Measurements from ENCODE around the gene SLC17A7. TPM values are rescaled to one million over a fixed set of nuclear protein-coding genes. Genes with fewer than 3 reads are reported as not detected.

The SLC17A7 gene
- total and polyA plus RNA-seq, 2 of the 13 experiments (the other 11 are each of a cell fraction or from before 2014, with no cell fraction given), result 0.32 TPM; not detected in 1

- TF ChIP-seq PLRG1 (conservative IDR thresholded peaks at IDR 0.05) (no peak), PITX1 (CRISPR knock-in tag; IDR thresholded peaks at IDR 0.05) (no peak), ATF2 (CRISPR knock-in tag; IDR thresholded peaks at IDR 0.05) (no peak; the same call in 1 of the 2 replicates)
These were observed 46.9 kb upstream of the SLC17A7 start (continued) for GRCh38 chr19:49488046-49488862.

- ATAC-seq (peak; percentile 83), DNase-seq (ENCODE audit: low spot score) (peak; percentile 98), FAIRE-seq (peak; percentile 84)
- Histone ChIP-seq H3K4me3 (replicated peaks in 1 of 3; ENCODE audit: insufficient read depth in 1 of 3, low read depth in 2 of 3, low read length in 3 of 3) (peak within 1 kb of the TSS; percentile 93 to 98 (median 97)), H3K4me1 (ENCODE audit: insufficient read depth, low read length) (peaks cover 29% of the 10 kb centered on the region), H3K36me3 (replicated peaks in 1 of 2; ENCODE audit: control insufficient read depth in 1 of 2, insufficient read depth in 2 of 2, low read length in 2 of 2) (peaks cover 19 to 35% of the 10 kb centered on the region in 2 experiments), H4K20me1 (ENCODE audit: insufficient read depth, low read length) (peaks cover 43% of the 10 kb centered on the region), H3K4me2 (ENCODE audit: low read depth, low read length) (peak within 1 kb of the TSS; percentile 90), H3K27ac (ENCODE audit: extremely low read length, insufficient read depth, low read length) (peak within 1 kb of the TSS; percentile 87), H3K79me2 (ENCODE audit: insufficient read depth, low read length) (peaks cover 37% of the 10 kb centered on the region), H2AFZ (ENCODE audit: low read length) (no peak within 1 kb of the TSS), H3K9me3 (ENCODE audit: low read length) (no peaks in the 10 kb centered on the region), H3K27me3 (ENCODE audit: control insufficient read depth in 1 of 2, insufficient read depth in 2 of 2, low read length in 2 of 2) (peaks cover 0 to 3% of the 10 kb centered on the region in 2 experiments; a peak in 1 of 5 replicates), H3K9ac (ENCODE audit: insufficient read depth, low read depth, low read length) (peak within 1 kb of the TSS; percentile 100)
- ChIA-PET CTCF (ENCODE audit: low intra/inter-chr PET ratio, low total read pairs) (no interaction called here), POLR2A (interaction anchor here (1.0 to 2.3 kb wide), 7 partner anchors 8 to 190 kb away, joined by 3 to 13 read pairs (median 4); partner anchors contain the start of genes ALDH16A1, PRMT1 and RPS11)
- intact Hi-C loops (cut with micrococcal nuclease; ENCODE audit: unreplicated experiment) (no loop called here), in situ Hi-C loops (cut with HindIII; ENCODE audit: extremely low pct_ligation_motif_present, low pct_unique_long_range_greater_than_20kb) (no loop called here)
- TSS peak; percentile 72 for BruUV-seq (replicated peaks)
- 2% methylated on average over 22 of the region's 57 CpGs for WGBS (ENCODE audit: low lambda C conversion rate)
- peak; percentile 69; the same call in 1 of the 2 replicates for TF ChIP-seq BCL3 (CRISPR knock-in tag; IDR thresholded peaks at IDR 0.05)
- peak; percentile 93 for TF ChIP-seq SP2 (CRISPR knock-in tag; IDR thresholded peaks at IDR 0.05)
- TF ChIP-seq MAFK (conservative IDR thresholded peaks at IDR 0.05 in 1 of 2, IDR thresholded peaks at IDR 0.05 in 1 of 2; ENCODE audit: low read length in 2 of 2), result no peak
- peak; percentile 28; the same call in 1 of the 2 replicates for TF ChIP-seq RXRA (CRISPR knock-in tag; IDR thresholded peaks at IDR 0.05)
- TF ChIP-seq CBX1 (IDR thresholded peaks at IDR 0.05; ENCODE audit: low read depth), result peak; percentile 86
- peak; percentile 96 for TF ChIP-seq ZHX2 (IDR thresholded peaks at IDR 0.05; ENCODE audit: low read depth)
- TF ChIP-seq ZHX2 (CRISPR knock-in tag; IDR thresholded peaks at IDR 0.05; ENCODE audit: borderline replicate concordance), result 0 out of 2 replicates have a peak, but pooled peaks have one; percentile 83
- TF ChIP-seq AKAP8 (CRISPR knock-in tag; IDR thresholded peaks at IDR 0.05), result peak; percentile 75
- peak; percentile 89 for TF ChIP-seq SIN3A (IDR thresholded peaks at IDR 0.05; ENCODE audit: borderline replicate concordance, low read depth, low read length)
These were observed 46.1 kb upstream of the SLC17A7 start, which contains the start of gene RPL13A for GRCh38 chr19:49487277-49488045. RPL13A (plus strand) TSS chr19:49487608; CDS start chr19:49487630, 22 bp downstream.
